GM19463 (cell line): ENCODE results near the gene NMT1.

ENCODE experiments used
- ATAC-seq: cut with Tn5 transposase; IDR thresholded peaks from one replicate; pipeline ENCODE4 v1.9.1; 2021; ENCODE audit warnings: mild to moderate bottlenecking, moderate library complexity; ENCODE audit not compliant: unreplicated experiment

The NMT1 gene

GRCh38 chr17:45149037-45149668 is 88.0 kb downstream of the NMT1 start:
- no peak for ATAC-seq

DNA sequence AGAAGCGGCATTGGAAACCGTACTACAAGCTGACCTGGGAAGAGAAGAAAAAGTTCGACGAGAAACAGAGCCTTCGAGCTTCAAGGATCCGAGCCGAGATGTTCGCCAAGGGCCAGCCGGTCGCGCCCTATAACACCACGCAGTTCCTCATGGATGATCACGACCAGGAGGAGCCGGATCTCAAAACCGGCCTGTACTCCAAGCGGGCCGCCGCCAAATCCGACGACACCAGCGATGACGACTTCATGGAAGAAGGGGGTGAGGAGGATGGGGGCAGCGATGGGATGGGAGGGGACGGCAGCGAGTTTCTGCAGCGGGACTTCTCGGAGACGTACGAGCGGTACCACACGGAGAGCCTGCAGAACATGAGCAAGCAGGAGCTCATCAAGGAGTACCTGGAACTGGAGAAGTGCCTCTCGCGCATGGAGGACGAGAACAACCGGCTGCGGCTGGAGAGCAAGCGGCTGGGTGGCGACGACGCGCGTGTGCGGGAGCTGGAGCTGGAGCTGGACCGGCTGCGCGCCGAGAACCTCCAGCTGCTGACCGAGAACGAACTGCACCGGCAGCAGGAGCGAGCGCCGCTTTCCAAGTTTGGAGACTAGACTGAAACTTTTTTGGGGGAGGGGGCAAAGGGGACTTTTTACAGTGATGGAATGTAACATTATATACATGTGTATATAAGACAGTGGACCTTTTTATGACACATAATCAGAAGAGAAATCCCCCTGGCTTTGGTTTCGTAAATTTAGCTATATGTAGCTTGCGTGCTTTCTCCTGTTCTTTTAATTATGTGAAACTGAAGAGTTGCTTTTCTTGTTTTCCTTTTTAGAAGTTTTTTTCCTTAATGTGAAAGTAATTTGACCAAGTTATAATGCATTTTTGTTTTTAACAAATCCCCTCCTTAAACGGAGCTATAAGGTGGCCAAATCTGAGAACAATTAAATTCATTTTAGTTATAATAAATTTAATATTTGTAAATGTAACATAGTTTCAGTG is 88.8 kb downstream of the NMT1 start:
- ATAC-seq = no peak

DNA sequence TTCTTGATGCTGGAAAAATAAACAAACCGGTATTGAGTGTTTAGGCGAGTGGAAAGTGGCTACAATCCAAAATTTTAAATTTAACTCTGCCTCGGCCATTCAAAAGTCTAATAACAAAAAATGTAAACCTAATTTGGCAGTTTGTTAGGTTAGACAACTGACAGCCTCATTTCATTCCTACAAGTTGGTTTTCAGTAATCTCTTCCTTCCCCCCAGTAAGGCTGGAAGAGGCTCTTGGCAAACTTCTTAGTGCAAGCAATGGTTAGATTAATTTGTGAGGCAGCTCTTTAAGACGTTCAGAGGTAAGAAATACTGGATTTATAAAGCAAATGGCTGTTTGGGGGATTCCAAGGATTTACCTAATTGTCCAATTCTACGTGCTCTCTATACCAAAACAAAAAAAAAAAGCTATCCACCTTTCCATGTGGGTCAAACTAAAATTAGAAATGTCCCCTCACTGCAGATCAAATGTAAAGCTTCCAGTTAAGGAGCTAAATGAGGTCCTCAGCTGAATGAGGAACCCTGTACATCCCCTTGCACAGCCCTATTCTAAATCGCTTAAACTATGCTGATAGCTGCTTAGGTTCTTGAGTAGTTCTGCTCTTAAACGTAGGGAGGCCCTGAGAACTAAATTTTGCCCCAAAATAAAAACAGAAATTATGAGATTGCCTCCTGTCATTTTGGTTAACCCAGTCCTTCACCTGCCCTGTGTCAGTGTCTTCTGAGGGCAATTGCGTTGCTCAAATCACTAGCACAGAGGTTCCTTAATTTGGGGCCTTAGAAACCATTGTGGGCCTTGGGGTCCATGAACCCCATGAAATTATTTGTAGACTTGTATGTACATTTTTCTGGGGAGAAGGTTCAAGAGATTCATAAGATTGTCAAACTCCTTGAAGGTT is 90.0 kb downstream of the NMT1 start:
- no peak for ATAC-seq

GRCh38 chr17:45155029-45155428 is 93.9 kb downstream of the NMT1 start:
- ATAC-seq = no peak

DNA sequence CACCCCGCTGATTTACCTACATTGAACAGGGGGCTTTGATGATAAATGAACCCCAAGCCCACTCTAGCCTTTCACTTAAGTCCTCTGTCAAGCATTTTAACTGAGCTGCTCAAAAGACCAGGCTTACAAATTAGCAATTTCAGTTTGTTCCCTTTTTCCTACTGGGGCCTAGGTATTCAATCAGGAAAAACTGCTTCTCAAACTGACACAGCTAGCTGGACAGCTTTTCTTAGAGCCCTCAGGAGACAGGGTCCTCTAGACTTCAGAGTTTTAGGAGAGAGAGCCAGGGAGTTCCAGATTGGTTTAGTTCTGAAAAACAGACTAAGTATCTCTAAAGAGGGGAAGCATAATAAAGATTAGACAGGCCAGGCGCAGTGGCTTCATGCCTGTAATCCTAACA is 94.4 kb downstream of the NMT1 start:
- ATAC-seq = no peak

- ATAC-seq = no peak
Observed at GRCh38 chr17:45156242-45156641, 95.1 kb downstream of the NMT1 start.
